GM19468 (cell line): ENCODE measurements around the gene FAAP20.

Source experiments
- ATAC-seq: cut with Tn5 transposase; IDR thresholded peaks from one replicate; pipeline ENCODE4 v1.9.1; 2021; ENCODE audit warnings: mild to moderate bottlenecking, moderate library complexity, moderate number of reproducible peaks; ENCODE audit not compliant: unreplicated experiment; ENCODE audit errors: extremely low read depth

FAAP20 gene

DNA sequence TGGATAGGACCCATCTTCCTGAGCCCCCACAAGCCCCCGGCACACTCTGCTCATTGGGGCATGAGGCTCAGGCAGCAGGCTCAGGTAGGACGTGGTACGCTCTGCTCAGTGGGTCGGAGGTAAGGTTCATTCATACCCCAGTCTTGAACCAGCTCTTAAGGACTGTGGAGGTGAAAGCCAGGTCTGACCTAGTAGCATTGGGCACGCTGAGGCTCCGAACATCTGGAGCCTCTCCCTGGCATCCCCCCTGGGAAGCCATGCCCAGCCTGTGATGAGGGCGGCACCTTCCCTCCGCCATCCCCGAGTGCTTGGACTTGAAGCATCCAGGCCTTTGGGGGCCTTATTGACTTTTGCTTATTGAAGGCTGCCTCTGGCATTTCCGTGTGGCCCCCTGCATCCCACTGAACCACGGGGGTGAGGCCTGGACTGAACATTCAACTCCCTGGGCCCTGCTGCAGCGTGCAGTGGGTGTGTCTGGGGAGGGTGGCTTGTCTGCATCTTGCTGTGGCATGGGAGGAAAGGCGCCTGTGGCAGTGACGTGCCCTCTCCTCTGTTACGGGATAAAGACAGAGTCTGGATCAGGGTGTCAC, 50.0 kb downstream of the FAAP20 start:
- no peak for ATAC-seq

DNA sequence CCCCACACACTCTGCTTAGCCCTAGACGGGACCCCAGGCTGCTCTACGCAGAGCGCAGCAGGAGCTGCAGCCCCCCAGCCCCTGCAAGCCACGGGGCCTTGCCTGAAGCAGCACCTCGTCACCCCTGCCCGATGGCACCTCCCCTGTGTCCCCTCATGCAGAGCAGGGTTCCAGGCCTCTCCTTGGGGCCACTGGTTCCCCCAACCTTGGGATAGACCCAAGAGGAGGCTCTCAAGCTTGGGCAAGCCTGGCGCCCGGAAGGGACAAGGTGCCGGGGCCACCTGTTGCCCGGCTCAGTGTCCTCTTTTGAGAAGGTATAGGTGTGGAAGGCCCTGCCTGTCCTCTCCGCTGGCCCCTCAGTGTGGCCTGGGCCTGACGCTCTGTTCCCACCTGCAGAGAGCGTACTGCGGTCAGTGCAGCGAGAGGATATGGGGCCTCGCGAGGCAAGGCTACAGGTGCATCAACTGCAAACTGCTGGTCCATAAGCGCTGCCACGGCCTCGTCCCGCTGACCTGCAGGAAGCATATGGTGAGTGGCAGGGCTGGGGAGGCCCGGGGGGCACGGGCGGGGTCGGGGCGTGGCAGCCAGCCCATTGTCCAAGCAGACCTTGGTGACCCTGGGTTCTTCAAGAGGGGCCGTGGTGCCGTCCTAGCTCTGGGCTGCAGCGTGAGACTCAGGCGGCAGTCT, 50.6 kb downstream of the FAAP20 start:
- ATAC-seq: no peak

- no peak for ATAC-seq
Measured at GRCh38 chr1:2141025-2141424, 53.5 kb downstream of the FAAP20 start.
